Raji (cell line): ENCODE data around the gene MLLT11.

Experiments
- POLR2A ChIP-seq: IDR thresholded peaks from 2 replicates; pipeline ENCODE4 v1.6.1; 2011; ENCODE audit warnings: low read depth, low read length, control low read depth; ENCODE audit not compliant: insufficient read depth

MLLT11 gene

GRCh38 chr1:151048645-151049032 lies 11.6 kb upstream of the MLLT11 start:
- no peak; the same call in 1 of the 2 replicates for TF ChIP-seq POLR2A

- no peak for TF ChIP-seq POLR2A
Observed at GRCh38 chr1:151049458-151049857, 10.7 kb upstream of the MLLT11 start.

- TF ChIP-seq POLR2A, result no peak
Observed at GRCh38 chr1:151050051-151050688, 10.0 kb upstream of the MLLT11 start.

- no peak for TF ChIP-seq POLR2A
Observed at GRCh38 chr1:151051356-151052009, 8.7 kb upstream of the MLLT11 start.

GRCh38 chr1:151054971-151055547 lies 5.1 kb upstream of the MLLT11 start:
- no peak for TF ChIP-seq POLR2A

- no peak for TF ChIP-seq POLR2A
Observed at GRCh38 chr1:151055581-151055980, 4.6 kb upstream of the MLLT11 start.

- no peak for TF ChIP-seq POLR2A
Observed at GRCh38 chr1:151056149-151056548, 4.0 kb upstream of the MLLT11 start.

GRCh38 chr1:151058692-151059091 lies 1.5 kb upstream of the MLLT11 start:
- TF ChIP-seq POLR2A, result no peak

- TF ChIP-seq POLR2A, result peak; percentile 91
Observed at GRCh38 chr1:151059109-151060006, 839 bp upstream of the MLLT11 start, which contains the start of gene CDC42SE1. Gene CDC42SE1, minus strand, starts transcription at chr1:151059622. Its CDS starts 3,892 bp downstream, at chr1:151055730.

GRCh38 chr1:151060657-151061421 lies 642 bp downstream of the MLLT11 start:
- no peak for TF ChIP-seq POLR2A

GRCh38 chr1:151061704-151062103 lies 1.5 kb downstream of the MLLT11 start:
- TF ChIP-seq POLR2A, result no peak

GRCh38 chr1:151062741-151063371 lies 2.7 kb downstream of the MLLT11 start:
- no peak for TF ChIP-seq POLR2A

- no peak for TF ChIP-seq POLR2A
Observed at GRCh38 chr1:151065089-151065645, 5.0 kb downstream of the MLLT11 start.

GRCh38 chr1:151067185-151067584 lies 7.0 kb downstream of the MLLT11 start:
- no peak for TF ChIP-seq POLR2A

- no peak for TF ChIP-seq POLR2A
Observed at GRCh38 chr1:151069103-151069486, 8.9 kb downstream of the MLLT11 start.
